GM18867 (cell line): Measurements from ENCODE around the gene SNHG17.
"Not testable (repeated sequence)": the region's sequence is repeated elsewhere in the genome, so short reads cannot be mapped to it uniquely, and the experiment has no call there.

Source experiments
- ATAC-seq: cut with Tn5 transposase; IDR thresholded peaks from one replicate; pipeline ENCODE4 v1.9.1; 2021; ENCODE audit warnings: mild to moderate bottlenecking, moderate library complexity; ENCODE audit not compliant: unreplicated experiment

Gene SNHG17

DNA sequence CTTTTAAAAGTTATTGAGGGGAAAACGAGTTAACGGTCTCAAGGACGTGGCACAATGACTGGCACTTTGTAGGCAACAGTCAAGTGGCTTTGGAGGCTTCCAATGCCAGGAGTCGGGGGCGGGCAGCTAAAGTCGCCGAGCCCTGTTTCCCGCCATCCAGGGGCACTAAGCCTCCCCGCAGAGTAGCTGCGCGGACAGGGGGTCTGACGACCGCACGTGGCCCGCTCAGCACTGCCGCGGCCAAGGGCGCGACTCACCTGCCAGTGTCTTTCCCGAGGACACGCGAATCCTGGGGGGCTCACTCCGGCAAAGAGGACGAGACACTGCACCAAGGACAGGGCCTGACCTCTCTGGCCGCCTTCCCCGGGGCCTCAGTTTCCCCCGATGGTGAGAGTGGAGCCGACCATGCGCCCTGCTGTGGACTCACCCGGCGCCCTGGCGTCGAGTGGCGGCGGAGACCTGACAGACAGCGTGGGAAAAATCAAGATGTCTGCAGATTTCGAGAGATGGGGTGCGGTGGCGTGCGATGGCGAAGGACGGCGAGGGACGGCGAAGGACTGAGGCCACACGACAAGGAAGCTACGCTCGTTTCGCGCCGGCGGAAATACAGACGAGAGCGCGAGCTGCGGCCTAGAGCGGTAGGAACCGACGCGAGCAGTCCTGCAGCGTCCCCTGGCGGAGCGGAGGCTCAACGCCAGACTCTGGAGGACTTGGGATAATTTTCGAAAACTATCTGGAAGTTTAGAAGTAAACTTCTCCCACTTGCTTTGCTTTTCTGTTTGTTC, at the start of gene SNHG17:
Gene SNHG17 (minus strand): TSS at position 559 of the 785 bp plus-strand sequence.
- peak; percentile 67 for ATAC-seq

DNA sequence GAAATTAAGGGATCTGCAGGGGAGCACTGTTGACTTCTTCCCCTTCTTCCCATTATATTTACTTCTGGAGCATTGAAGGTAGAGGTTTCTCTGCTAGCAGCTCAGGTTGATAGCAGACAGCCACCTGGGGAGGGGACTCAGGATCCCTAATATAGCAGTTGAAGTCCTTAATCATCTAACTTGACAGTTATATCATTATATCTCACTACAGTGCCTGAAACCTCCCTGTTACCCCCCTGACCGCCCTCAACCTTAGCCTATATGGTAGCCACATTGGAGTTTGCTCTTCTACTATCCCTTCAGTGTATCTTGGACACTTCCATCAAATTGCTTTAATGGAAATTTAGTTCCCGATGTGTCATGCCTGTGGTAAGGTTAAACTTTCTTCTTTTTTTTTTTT, 44.5 kb upstream of the SNHG17 start:
- ATAC-seq, result no peak

DNA sequence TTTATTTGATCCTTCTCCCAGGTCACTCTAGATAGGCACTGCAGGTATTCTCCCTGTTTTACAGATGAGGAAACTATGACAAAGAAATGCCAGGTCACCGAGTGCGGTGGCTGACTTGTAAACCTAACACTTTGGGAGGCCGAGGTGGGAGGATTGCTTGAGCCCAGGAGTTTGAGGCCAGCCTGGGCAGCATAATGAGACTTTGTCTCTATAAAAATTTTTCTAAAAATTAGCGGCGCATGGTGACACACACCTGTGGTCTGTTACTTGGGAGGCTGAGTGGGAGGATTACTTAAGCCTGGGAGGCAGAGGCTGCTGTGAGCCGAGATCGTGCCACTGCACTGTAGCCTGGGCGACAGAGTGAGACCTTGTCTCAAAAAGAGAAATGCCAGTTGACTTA, 42.6 kb upstream of the SNHG17 start:
- no peak for ATAC-seq

DNA sequence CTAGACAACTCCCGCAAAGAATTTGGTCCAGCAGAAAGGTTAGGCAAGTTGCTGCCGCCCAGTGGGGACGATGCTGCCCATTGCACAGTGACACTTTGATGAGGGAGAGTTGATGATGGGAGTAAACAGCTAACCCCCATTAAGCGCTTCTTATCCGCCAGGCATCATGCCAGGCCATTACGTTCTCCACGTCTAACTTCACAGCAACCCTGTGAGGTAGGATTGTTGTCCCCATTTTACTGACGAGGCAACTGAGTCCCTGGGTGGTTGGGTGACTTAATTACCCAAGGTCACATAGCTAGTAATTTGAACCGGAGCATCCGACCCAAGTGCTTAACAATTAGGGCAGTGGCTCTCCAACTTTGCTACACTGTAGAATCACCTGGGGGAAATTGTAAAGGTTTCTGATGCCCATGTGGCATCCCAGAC, 38.3 kb upstream of the SNHG17 start:
- ATAC-seq, result no peak

DNA sequence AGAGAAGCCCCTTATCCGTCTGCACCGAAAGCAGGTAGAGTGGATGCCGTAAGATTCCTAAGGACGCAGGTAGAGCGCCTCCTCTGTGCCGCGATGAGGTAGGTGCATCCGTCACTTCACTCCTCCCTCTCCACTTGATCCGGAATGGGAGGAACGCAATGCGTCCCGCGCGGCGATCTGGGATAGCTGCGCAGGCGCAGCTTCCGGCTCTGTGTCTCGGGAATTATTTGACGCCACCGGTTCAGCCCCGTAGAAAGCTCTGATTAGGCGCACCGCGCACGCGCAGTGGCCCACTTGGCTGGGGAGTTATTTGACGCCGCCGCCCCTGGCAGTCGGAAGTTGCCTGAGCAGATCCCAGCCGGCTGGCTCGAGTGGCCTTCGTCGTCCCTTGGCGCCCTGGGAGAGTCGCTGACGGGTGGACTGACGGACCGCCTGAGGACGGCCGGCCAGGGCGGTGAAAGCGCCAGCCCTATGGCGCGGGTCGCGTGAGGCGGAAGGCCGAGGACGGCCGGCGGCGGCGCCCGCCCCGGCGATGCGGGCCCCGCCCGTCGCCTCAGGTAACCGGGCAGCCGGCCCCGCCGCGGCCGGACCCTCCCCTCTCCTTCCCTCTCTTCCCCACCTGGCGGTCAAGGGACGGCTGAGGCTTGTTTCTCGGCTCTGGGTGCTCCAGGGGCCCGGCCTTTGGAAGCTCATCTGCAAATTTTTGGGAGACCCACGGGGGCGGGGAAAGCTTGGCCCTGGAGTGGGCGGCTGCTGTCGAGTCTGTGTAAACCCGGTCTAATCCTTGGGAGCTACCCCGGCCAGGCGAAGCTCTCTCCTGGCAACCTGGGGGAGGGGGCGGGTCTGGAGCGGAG, 37.6 kb upstream of the SNHG17 start, which contains the start of gene RALGAPB:
Gene RALGAPB (plus strand): TSS at position 331 of the 854 bp plus-strand sequence. CDS start 15,590 bp downstream, outside the sequence.
- ATAC-seq, result peak; percentile 86

DNA sequence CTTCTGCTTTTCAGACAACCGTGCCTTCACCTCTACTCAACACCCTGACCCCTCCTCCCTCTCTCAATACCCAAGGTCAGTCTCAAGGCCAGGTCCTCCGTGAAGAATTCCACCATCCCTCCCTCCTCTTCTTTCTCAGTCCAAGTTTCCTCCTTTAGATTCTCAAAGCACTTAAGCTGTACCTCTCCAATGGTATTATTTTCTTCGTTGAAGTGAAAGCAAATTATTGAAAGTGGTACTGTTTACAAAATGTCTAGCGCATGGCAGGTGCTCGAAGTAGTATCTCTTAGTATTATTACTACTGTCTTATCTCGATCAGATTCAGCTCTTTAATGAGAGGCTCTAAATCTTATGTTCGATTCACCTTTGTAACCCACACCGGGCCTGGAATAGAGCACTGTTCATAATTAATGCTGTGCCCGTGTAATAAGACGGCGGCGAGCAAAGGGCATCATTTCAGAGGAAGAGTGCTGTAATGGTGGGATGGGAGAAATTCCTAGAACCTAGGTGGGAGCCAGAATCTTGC, 36.9 kb upstream of the SNHG17 start:
- no peak for ATAC-seq

- no peak for ATAC-seq
These were observed 36.1 kb upstream of the SNHG17 start for GRCh38 chr20:38471245-38471644.

- ATAC-seq, result no peak
These were observed 31.9 kb upstream of the SNHG17 start for GRCh38 chr20:38466983-38467382.

- no peak for ATAC-seq
These were observed 31.0 kb upstream of the SNHG17 start for GRCh38 chr20:38466171-38466570.

- not testable (repeated sequence) for ATAC-seq
These were observed 26.4 kb upstream of the SNHG17 start for GRCh38 chr20:38461569-38461968.

DNA sequence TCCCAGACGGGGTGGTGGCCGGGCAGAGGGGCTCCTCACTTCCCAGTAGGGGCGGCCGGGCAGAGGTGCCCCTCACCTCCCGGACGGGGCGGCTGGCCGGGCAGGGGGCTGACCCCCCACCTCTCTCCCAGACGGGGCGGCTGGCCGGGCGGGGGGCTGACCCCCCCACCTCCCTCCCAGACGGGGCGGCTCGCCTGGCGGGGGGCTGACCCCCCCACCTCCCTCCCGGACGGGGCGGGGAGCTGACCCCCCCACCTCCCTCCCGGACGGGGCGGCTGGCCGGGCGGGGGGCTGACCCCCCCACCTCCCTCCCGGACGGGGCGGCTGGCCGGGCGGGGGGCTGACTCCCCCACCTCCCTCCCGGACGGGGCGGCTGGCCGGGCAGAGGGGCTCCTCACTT, 26.0 kb upstream of the SNHG17 start:
- not testable (repeated sequence) for ATAC-seq

- not testable (repeated sequence) for ATAC-seq
These were observed 25.5 kb upstream of the SNHG17 start for GRCh38 chr20:38460631-38461030.

GRCh38 chr20:38460040-38460623, 25.0 kb upstream of the SNHG17 start:
- ATAC-seq, result no peak

DNA sequence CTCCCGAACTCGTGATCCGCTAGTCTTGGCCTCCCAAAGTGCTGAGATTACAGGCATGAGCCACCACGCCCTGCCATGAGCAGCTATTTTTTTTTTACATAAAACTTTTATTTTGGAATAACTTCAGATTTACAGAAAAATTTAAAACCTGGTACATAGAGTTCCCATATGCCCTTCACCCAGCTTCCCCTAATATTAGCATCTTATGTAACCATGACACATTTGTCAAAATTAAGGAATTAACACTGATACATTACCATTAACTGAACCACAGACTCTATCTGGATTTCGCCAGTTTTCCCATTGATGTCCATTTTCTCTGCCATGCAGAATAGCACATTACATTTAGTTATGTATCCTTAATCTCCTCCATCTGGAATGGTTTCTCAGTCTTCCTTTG, 23.2 kb upstream of the SNHG17 start:
- ATAC-seq, result no peak

DNA sequence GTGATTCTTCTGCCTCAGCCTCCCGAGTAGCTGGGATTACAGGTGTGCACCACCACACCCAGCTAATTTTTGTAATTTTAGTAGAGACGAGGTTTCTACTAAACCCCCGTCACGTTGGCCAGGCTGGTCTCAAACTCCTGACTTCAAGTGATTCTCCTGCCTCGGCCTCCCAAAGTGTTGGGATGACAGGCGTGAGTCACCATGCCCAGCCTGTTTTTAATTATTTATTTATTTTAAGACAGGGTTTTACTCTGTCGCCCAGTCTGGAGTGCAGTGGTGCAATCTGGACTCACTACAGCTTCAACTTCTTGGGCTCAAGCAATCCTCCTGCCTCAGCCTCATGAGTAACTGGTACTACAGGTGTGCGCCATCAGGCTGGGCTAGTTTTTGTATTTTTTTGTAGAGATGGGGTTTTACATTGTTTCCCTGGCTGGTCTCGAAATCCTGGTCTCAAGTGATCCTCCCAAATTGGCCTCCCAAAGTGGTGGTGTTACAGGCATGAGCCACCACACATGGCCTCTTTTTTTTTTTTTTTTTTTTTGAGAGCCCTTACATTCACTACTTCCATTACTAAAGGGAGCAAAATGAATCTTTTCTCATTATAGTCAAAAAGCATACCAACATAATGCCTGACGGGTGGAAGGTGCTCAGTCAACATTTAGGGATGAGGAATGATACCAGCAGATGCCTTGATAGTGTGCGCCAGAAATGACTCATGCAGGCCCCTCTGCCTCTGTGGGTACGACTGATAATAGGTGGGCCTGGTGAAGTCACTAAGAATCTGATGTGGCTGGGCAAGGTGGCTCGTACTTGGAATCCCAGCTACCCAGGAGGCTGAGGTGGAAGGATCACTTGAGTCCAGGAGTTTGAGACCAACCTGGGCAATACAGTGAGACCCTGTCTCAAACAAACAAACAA, 19.7 kb upstream of the SNHG17 start:
- no peak for ATAC-seq

GRCh38 chr20:38453941-38454340, 18.8 kb upstream of the SNHG17 start:
- ATAC-seq, result no peak

DNA sequence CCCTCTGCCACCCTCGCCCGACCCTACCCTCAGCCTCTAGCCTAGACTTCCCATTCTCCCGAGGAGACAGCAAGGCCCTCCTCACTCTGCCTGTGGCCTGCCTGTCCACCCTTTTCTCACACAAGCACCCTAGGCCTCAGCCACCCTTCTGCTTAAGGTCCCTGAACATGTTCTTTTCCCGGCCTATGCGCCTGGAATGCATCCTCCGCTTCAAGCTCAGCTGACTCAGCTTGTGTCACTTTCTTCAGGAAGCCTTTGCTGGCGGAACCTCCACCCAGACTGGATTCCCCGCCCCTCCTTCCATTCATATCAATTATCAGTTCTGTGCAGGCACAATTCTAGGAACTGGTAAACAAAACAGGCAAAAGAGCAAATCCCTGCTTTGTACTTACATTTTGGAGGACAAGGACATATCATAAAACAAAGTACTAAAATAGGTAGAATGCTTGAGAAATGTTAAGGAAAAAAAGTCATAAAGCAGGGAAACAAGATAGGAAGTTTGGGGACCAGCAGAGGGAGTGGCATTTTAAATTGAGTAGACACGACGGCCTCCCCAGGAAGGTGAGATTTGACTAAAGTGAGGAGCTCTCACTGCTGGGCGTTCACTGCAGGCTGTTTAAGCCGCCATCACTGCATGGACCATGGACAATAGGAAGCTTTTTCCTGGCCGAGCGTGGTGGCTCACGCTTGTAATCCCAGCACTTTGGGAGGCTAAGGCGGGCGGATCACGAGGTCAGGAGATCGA, 17.9 kb upstream of the SNHG17 start:
- no peak for ATAC-seq

DNA sequence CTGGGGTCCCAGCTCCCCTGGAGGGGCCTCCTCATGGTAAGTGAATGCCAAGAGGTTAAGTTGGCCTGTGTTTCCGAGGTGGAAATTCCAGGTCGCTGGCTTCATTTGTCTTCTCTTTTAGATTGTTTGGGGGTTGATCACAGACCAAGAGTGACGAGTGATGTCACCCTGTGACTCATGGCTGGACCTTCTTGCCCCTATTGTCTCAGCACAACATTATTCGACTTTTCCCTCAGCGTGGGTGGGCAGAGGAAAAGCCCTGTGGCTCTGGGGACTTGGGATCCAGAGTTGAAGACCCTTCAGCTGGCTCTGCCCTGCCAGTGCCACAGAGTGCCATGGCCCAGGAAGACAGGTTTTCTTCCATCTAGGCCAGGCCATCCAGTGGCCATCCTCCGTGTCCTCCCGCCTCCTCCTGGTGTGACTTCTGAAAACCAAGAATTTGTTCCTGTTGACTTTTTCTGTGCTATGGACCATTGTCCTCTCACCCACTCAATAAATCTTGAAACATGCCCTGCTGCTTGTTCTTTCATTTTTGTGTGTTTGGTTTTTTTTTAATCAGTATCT, 15.4 kb upstream of the SNHG17 start:
- no peak for ATAC-seq

DNA sequence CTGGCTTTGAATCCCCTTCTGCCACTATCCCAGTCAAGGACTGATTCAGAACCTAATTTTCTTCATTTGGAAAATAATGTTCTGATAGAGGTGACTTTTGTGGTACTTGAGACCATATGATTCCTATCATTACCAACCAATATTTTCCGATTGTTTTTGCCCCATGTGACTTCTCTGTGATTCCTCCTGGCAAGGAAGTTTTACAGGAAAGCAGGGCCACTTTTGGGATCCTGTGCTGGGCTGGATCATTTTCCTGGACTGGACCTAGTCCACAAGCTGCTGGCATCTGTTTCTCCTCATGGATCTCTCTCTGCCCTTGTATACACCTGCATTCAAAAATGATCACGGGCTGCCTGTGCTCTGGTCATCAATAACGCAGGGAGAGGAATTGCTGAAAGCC, 13.9 kb upstream of the SNHG17 start:
- no peak for ATAC-seq
